Effector memory CD4-positive, alpha-beta T cell (primary cell): ENCODE data around the gene ADAM10.
A peak's percentile ranks its signal among the peaks of the same experiment; 100 is the strongest.
"Not testable (repeated sequence)": the region's sequence is repeated elsewhere in the genome, so short reads cannot be mapped to it uniquely, and the experiment has no call there.

ENCODE experiments used
- DNase-seq, 3 donors: peaks; one replicate each; pipeline ENCODE4 v3.0.0-alpha.2; 2020
- H3K27ac ChIP-seq: 2 replicates; pipeline ENCODE4 v1.7.0; 2013; ENCODE audit warnings: mild to moderate bottlenecking, low read length, moderate library complexity; ENCODE audit not compliant: insufficient read depth, poor library complexity, severe bottlenecking
- H3K27me3 ChIP-seq: replicated peaks from 2 replicates; pipeline ENCODE4 v1.7.0; 2013; ENCODE audit warnings: mild to moderate bottlenecking, low read length; ENCODE audit not compliant: insufficient read depth, control insufficient read depth, poor library complexity, severe bottlenecking
- H3K36me3 ChIP-seq: 2 replicates; pipeline ENCODE4 v1.7.0; 2013; ENCODE audit warnings: mild to moderate bottlenecking, low read length, moderate library complexity; ENCODE audit not compliant: control insufficient read depth, insufficient read depth
- H3K4me1 ChIP-seq: 2 replicates; pipeline ENCODE4 v1.7.0; 2013; ENCODE audit warnings: low read length, mild to moderate bottlenecking; ENCODE audit not compliant: control insufficient read depth, insufficient read depth, poor library complexity, severe bottlenecking
- H3K4me3 ChIP-seq: 2 replicates; pipeline ENCODE4 v1.7.0; 2013; ENCODE audit warnings: low read length, low read depth, mild to moderate bottlenecking; ENCODE audit not compliant: insufficient read depth, poor library complexity, severe bottlenecking
- H3K9me3 ChIP-seq: 2 replicates; pipeline ENCODE4 v1.7.0; 2013; ENCODE audit warnings: mild to moderate bottlenecking, low read length, moderate library complexity; ENCODE audit not compliant: control insufficient read depth

Gene ADAM10

GRCh38 chr15:58773024-58773423 is 23.5 kb upstream of the ADAM10 start:
- no peak for DNase-seq
- H3K27me3 ChIP-seq = no peaks in the 10 kb centered on the region
- H3K4me3 ChIP-seq = peak overlapping the region; percentile 16
- H3K36me3 ChIP-seq = no peaks in the 10 kb centered on the region
- peaks cover 13% of the 10 kb centered on the region for H3K4me1 ChIP-seq
- H3K9me3 ChIP-seq = no peaks in the 10 kb centered on the region
- no peak overlapping the region for H3K27ac ChIP-seq

- Histone ChIP-seq H3K4me3 (peak overlapping the region; percentile 99), H3K9me3 (no peaks in the 10 kb centered on the region), H3K4me1 (peaks cover 13% of the 10 kb centered on the region), H3K27ac (peak overlapping the region; percentile 64), H3K36me3 (no peaks in the 10 kb centered on the region), H3K27me3 (no peaks in the 10 kb centered on the region)
- no peak for DNase-seq
Observed at GRCh38 chr15:58771621-58772250, 22.2 kb upstream of the ADAM10 start.

- Histone ChIP-seq H3K27me3 (no peaks in the 10 kb centered on the region), H3K4me3 (peak within 1 kb of the TSS; percentile 99), H3K36me3 (no peaks in the 10 kb centered on the region), H3K9me3 (no peaks in the 10 kb centered on the region), H3K27ac (peak within 1 kb of the TSS; percentile 64), H3K4me1 (peaks cover 13% of the 10 kb centered on the region)
- peak; percentile 80 to 87 (median 84) for DNase-seq
Observed at GRCh38 chr15:58770857-58771620, 21.5 kb upstream of the ADAM10 start, which contains the start of gene MINDY2. Gene MINDY2 (plus strand): TSS chr15:58771302. CDS start chr15:58771396, 94 bp downstream.

GRCh38 chr15:58770519-58770856 is 21.0 kb upstream of the ADAM10 start:
- no peaks in the 10 kb centered on the region for H3K27me3 ChIP-seq
- peak overlapping the region; percentile 64 for H3K27ac ChIP-seq
- DNase-seq = no peak
- H3K36me3 ChIP-seq = no peaks in the 10 kb centered on the region
- H3K4me3 ChIP-seq = peak overlapping the region; percentile 99
- no peaks in the 10 kb centered on the region for H3K9me3 ChIP-seq
- peaks cover 13% of the 10 kb centered on the region for H3K4me1 ChIP-seq

- H3K27me3 ChIP-seq, H3K4me3 ChIP-seq, H3K9me3 ChIP-seq, H3K27ac ChIP-seq, H3K36me3 ChIP-seq, H3K4me1 ChIP-seq, DNase-seq: not testable (repeated sequence)
Observed at GRCh38 chr15:58768601-58769004, 19.1 kb upstream of the ADAM10 start.

GRCh38 chr15:58766290-58766689 is 16.8 kb upstream of the ADAM10 start:
- no peaks in the 10 kb centered on the region for H3K4me1 ChIP-seq
- H3K9me3 ChIP-seq = peaks cover 2% of the 10 kb centered on the region
- H3K27ac ChIP-seq = no peak overlapping the region
- H3K36me3 ChIP-seq = no peaks in the 10 kb centered on the region
- H3K4me3 ChIP-seq = no peak overlapping the region
- DNase-seq = no peak
- no peaks in the 10 kb centered on the region for H3K27me3 ChIP-seq

- no peak overlapping the region for H3K27ac ChIP-seq
- no peaks in the 10 kb centered on the region for H3K36me3 ChIP-seq
- DNase-seq = no peak
- H3K4me1 ChIP-seq = no peaks in the 10 kb centered on the region
- no peak overlapping the region for H3K4me3 ChIP-seq
- H3K27me3 ChIP-seq = no peaks in the 10 kb centered on the region
- H3K9me3 ChIP-seq = peaks cover 2% of the 10 kb centered on the region
Observed at GRCh38 chr15:58764468-58764867, 15.0 kb upstream of the ADAM10 start.

GRCh38 chr15:58762731-58763130 is 13.2 kb upstream of the ADAM10 start:
- no peak for DNase-seq
- peaks cover 2% of the 10 kb centered on the region for H3K9me3 ChIP-seq
- no peaks in the 10 kb centered on the region for H3K4me1 ChIP-seq
- H3K36me3 ChIP-seq = no peaks in the 10 kb centered on the region
- H3K27me3 ChIP-seq = no peaks in the 10 kb centered on the region
- no peak overlapping the region for H3K4me3 ChIP-seq
- H3K27ac ChIP-seq = no peak overlapping the region

GRCh38 chr15:58762285-58762684 is 12.8 kb upstream of the ADAM10 start:
- H3K9me3 ChIP-seq = peaks cover 2% of the 10 kb centered on the region
- no peak overlapping the region for H3K4me3 ChIP-seq
- no peaks in the 10 kb centered on the region for H3K4me1 ChIP-seq
- DNase-seq = no peak
- H3K27me3 ChIP-seq = no peaks in the 10 kb centered on the region
- no peak overlapping the region for H3K27ac ChIP-seq
- no peaks in the 10 kb centered on the region for H3K36me3 ChIP-seq

- H3K36me3 ChIP-seq = no peaks in the 10 kb centered on the region
- no peak overlapping the region for H3K4me3 ChIP-seq
- H3K4me1 ChIP-seq = no peaks in the 10 kb centered on the region
- peaks cover 2% of the 10 kb centered on the region for H3K9me3 ChIP-seq
- DNase-seq = no peak
- no peaks in the 10 kb centered on the region for H3K27me3 ChIP-seq
- H3K27ac ChIP-seq = no peak overlapping the region
Observed at GRCh38 chr15:58761010-58761388, 11.5 kb upstream of the ADAM10 start.
